Ovary (tissue), 3 donors: Measurements from ENCODE around the gene ZNF654.

Experiments
- POLR2A ChIP-seq: fragments of 450-650 bp; IDR thresholded peaks from one replicate; pipeline ENCODE4 v1.6.1; 2017; ENCODE audit warnings: antibody characterized with exemption, mild to moderate bottlenecking, moderate library complexity
- TF ChIP-seq, protein P1 (sequence below), 3 donors: fragments of 450-650 bp in 2 of 3; fragments of 200-600 bp in 1 of 3; IDR thresholded peaks; one replicate each; pipeline versions ENCODE4 v1.5.1 to v1.8.0; 2016 to 2022; ENCODE audit warnings: antibody characterized with exemption in 3 of 3, mild to moderate bottlenecking in 1 of 3
- donor health status: DM: no; HTN: no; CAD: no.

DNA sequence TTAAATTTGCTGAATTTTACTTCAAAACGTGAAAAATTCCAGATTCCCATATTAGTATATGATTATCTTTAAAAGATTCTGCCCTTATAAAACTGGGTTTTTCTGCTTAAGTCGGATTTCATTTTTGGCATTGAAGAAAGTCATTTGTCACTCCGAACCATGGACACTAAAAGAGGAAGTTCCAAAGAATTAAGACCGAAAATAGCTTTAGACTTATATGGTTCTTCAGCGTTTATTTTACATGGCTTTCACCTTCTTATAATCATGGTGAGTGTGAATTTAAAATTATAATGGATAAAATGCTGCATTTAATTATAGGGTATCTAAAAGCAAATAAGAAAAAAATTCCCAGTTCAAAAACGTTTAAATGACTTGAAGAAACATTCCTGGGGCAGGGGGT is 91.8 kb downstream of the ZNF654 start:
- TF ChIP-seq, protein P1, sequence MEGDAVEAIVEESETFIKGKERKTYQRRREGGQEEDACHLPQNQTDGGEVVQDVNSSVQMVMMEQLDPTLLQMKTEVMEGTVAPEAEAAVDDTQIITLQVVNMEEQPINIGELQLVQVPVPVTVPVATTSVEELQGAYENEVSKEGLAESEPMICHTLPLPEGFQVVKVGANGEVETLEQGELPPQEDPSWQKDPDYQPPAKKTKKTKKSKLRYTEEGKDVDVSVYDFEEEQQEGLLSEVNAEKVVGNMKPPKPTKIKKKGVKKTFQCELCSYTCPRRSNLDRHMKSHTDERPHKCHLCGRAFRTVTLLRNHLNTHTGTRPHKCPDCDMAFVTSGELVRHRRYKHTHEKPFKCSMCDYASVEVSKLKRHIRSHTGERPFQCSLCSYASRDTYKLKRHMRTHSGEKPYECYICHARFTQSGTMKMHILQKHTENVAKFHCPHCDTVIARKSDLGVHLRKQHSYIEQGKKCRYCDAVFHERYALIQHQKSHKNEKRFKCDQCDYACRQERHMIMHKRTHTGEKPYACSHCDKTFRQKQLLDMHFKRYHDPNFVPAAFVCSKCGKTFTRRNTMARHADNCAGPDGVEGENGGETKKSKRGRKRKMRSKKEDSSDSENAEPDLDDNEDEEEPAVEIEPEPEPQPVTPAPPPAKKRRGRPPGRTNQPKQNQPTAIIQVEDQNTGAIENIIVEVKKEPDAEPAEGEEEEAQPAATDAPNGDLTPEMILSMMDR (IDR thresholded peaks at IDR 0.05): no peak
- no peak for TF ChIP-seq POLR2A
